Upper lobe of right lung (tissue), 1 donor: ENCODE results near the gene GOLGA2. TPM values are rescaled to one million over a fixed set of nuclear protein-coding genes. Genes with fewer than 3 reads are reported as not detected.

Experiments used
- ATAC-seq: fragments of 200-7000 bp; cut with Tn5 transposase; one replicate; pipeline ENCODE4 v1.9.1; 2020; ENCODE audit warnings: mild to moderate bottlenecking, moderate library complexity
- DNase-seq: peaks from one replicate; pipeline ENCODE4 v3.0.0-alpha.2; 2020
- H3K27ac ChIP-seq: fragments of 200-600 bp; one replicate; pipeline ENCODE4 v1.8.0; 2022
- H3K27me3 ChIP-seq: fragments of 200-600 bp; one replicate; pipeline ENCODE4 v1.8.0; 2022; ENCODE audit warnings: mild to moderate bottlenecking
- H3K36me3 ChIP-seq: fragments of 200-600 bp; one replicate; pipeline ENCODE4 v1.8.0; 2022
- H3K4me1 ChIP-seq: fragments of 200-600 bp; one replicate; pipeline ENCODE4 v1.8.0; 2022
- H3K4me3 ChIP-seq: fragments of 200-600 bp; one replicate; pipeline ENCODE4 v1.8.0; 2022; ENCODE audit warnings: mild to moderate bottlenecking
- H3K9me3 ChIP-seq: fragments of 200-600 bp; one replicate; pipeline ENCODE4 v1.8.0; 2022
- intact Hi-C: fragments of 100-400 bp; cut with DNase I; formaldehyde crosslinking; loops from one replicate; pipeline ENCODE4 v1.11.0; 2022
- long read RNA-seq: library from polyadenylated mRNA; unstranded; transcript quantifications from one replicate; pipeline ENCODE4 v2.0.0, GENCODE V29; 2021
- total RNA-seq: library from RNA; stranded (reverse); fragmentation: NEBNext Ultra II Directional; extraction: Animal tissue kit (Norgen Biotek cat#: 25700); gene quantifications from one replicate; pipeline ENCODE4 v1.2.1, GENCODE V29; 2021
- TF ChIP-seq, protein P1 (sequence below): fragments of 200-600 bp; IDR thresholded peaks from one replicate; pipeline ENCODE4 v1.8.0; 2022; ENCODE audit warnings: antibody characterized with exemption
- donor health status: DM: no; HTN: yes; CAD: no; lungs with severe emphysema.

GOLGA2 gene, protein sequence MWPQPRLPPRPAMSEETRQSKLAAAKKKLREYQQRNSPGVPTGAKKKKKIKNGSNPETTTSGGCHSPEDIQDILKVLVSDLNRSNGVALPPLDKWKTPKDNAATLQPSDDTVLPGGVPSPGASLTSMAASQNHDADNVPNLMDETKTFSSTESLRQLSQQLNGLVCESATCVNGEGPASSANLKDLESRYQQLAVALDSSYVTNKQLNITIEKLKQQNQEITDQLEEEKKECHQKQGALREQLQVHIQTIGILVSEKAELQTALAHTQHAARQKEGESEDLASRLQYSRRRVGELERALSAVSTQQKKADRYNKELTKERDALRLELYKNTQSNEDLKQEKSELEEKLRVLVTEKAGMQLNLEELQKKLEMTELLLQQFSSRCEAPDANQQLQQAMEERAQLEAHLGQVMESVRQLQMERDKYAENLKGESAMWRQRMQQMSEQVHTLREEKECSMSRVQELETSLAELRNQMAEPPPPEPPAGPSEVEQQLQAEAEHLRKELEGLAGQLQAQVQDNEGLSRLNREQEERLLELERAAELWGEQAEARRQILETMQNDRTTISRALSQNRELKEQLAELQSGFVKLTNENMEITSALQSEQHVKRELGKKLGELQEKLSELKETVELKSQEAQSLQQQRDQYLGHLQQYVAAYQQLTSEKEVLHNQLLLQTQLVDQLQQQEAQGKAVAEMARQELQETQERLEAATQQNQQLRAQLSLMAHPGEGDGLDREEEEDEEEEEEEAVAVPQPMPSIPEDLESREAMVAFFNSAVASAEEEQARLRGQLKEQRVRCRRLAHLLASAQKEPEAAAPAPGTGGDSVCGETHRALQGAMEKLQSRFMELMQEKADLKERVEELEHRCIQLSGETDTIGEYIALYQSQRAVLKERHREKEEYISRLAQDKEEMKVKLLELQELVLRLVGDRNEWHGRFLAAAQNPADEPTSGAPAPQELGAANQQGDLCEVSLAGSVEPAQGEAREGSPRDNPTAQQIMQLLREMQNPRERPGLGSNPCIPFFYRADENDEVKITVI
- 88.7 TPM for total RNA-seq
- long read RNA-seq, full-length matches to known transcripts = 9 of 44 reads
- long read RNA-seq, partial matches to known transcripts = 7 of 44 reads
- long read RNA-seq, other reads (novel, unspliced or antisense) = 28 of 44 reads

DNA sequence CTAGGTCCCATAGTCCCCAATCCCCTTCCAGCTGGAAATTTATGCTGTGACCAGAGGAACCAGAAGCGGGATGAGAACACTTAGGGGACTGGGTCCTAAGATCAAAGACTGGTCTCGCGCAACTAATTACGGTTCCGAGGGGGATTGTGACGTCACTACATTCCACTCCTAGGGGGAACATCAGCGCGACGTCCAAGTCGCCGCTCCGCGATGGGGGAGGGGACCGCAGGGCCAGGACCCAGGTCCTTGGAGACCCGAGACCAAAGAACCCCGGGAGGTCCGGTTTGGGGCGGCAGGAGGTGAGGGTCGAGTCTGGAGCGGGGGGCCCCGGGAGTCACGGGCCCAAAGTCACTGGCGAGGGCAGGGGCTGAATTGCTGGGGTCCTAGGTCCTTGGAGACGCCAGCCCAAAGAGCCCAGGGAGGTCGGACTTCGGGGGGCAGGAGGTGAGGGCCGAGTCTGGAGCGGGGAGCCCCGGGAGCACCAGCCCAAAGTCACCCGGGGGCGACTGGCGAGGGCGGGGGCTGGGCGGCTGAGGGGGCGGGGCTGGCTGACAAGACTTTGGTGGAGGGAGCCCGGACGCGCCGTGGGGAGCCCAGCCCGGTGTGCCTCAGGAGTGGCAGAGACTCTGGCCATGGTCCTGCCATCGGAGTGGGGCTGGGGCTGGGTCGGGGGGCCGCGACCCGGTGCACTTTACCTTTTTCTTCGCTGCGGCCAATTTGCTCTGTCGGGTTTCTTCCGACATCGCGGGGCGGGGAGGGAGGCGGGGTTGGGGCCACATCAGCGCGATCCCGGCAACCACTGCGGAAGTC is at the start of gene GOLGA2:
GOLGA2 (minus strand) TSS at position 810 of the 810 bp plus-strand sequence; CDS start at position 779, 31 bp downstream.
- Histone ChIP-seq H3K9me3 (no peaks in the 10 kb centered on the region), H3K27ac (peak within 1 kb of the TSS; percentile 86), H3K4me3 (peak within 1 kb of the TSS; percentile 90), H3K4me1 (peaks cover 31% of the 10 kb centered on the region), H3K27me3 (no peaks in the 10 kb centered on the region), H3K36me3 (peaks cover 29% of the 10 kb centered on the region)
- no peak for DNase-seq
- intact Hi-C loops = no loop called here
- TF ChIP-seq, protein P1, sequence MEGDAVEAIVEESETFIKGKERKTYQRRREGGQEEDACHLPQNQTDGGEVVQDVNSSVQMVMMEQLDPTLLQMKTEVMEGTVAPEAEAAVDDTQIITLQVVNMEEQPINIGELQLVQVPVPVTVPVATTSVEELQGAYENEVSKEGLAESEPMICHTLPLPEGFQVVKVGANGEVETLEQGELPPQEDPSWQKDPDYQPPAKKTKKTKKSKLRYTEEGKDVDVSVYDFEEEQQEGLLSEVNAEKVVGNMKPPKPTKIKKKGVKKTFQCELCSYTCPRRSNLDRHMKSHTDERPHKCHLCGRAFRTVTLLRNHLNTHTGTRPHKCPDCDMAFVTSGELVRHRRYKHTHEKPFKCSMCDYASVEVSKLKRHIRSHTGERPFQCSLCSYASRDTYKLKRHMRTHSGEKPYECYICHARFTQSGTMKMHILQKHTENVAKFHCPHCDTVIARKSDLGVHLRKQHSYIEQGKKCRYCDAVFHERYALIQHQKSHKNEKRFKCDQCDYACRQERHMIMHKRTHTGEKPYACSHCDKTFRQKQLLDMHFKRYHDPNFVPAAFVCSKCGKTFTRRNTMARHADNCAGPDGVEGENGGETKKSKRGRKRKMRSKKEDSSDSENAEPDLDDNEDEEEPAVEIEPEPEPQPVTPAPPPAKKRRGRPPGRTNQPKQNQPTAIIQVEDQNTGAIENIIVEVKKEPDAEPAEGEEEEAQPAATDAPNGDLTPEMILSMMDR = no peak
- ATAC-seq = peak; percentile 69

DNA sequence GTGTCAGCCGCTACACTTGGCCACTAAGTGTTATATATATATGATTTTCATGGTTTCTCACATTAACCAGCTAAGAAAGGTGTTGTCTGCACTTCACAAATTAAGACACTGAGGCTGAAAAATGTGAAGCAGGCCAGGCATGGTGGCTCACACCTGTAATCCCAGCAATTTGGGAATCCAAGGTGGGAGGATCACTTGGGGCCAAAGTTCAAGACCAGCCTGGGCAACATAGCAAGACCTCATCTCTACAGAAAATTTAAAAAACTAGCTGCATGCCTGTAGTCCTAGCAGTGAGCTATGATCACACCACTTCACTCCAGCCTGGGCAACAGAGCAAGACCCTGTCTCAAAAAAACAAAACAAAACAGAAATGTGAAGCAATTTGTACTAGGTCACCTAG is 48.6 kb upstream of the GOLGA2 start:
- H3K27ac ChIP-seq = no peak overlapping the region
- no peak for DNase-seq
- intact Hi-C loops = no loop called here

DNA sequence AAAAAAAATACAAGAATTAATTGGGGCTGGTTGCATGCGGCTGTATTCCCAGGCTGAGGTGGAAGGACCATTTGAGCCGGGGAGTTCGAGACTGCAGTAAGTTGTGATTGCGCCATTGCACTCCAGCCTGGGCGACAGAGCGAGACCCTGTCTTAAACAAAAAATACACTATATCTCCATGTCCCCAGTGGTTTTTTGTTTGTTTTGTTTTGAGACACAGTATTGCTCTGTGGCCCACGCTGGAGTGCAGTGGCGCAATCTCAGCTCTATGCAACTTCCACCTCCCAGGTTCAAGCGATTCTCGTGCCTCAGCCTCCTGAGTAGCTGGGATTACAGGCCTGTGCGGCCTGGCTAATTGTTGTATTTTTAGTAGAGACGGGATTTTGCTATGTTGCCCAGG is 48.0 kb upstream of the GOLGA2 start:
- H3K36me3 ChIP-seq = peaks cover 21% of the 10 kb centered on the region
- intact Hi-C loops = no loop called here
- peaks cover 18% of the 10 kb centered on the region for H3K4me1 ChIP-seq
- H3K9me3 ChIP-seq = no peaks in the 10 kb centered on the region
- ATAC-seq (no peak), DNase-seq (no peak)
- H3K4me3 ChIP-seq = peak overlapping the region; percentile 73
- no peaks in the 10 kb centered on the region for H3K27me3 ChIP-seq
- no peak overlapping the region for H3K27ac ChIP-seq
- TF ChIP-seq, protein P1 = no peak

More for the DNA sequence above, 48.6 kb upstream of the GOLGA2 start:
- Histone ChIP-seq H3K4me1 (peaks cover 18% of the 10 kb centered on the region), H3K9me3 (no peaks in the 10 kb centered on the region), H3K27me3 (no peaks in the 10 kb centered on the region), H3K4me3 (no peak overlapping the region), H3K36me3 (peaks cover 21% of the 10 kb centered on the region)
- TF ChIP-seq, protein P1 = no peak
- no peak for ATAC-seq

DNA sequence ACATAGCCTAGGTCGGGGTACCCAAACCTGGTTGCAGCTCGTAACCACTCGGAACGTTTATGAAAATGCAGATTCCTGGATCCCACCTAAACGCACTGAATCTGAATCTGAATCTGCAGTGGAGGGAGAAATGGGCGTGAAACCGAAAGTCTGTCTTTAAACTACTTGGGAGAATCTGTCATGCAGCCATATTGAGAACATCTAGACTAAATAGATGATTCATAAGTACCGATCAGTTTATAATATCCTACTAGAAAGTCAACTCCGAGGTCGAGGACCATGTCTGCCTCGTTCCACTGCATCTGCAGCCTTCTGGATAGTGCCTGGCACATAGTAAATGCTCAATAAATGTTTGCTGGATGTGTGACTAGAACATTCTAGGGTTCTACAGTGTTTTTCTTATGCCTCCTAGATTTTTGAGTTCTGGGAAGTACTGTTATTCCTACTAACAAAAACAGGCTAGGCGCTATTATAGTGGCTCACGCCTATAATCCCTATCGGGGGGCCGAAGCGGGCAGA is 47.5 kb upstream of the GOLGA2 start:
- Histone ChIP-seq H3K9me3 (no peaks in the 10 kb centered on the region), H3K27me3 (no peaks in the 10 kb centered on the region), H3K36me3 (peaks cover 16% of the 10 kb centered on the region), H3K4me3 (peak overlapping the region; percentile 73), H3K4me1 (peaks cover 18% of the 10 kb centered on the region), H3K27ac (peak overlapping the region; percentile 89)
- DNase-seq (no peak), ATAC-seq (no peak)
- TF ChIP-seq, protein P1 = no peak
- intact Hi-C loops = no loop called here
